Stomach (tissue), 4 donors: ENCODE data around the gene PFKP.

Source experiments
- POLR2AphosphoS5 ChIP-seq, 3 donors: sonication (generic); formaldehyde crosslinking; IDR thresholded peaks; one replicate each; pipeline ENCODE4 v1.6.1; 2016; ENCODE audit warnings: antibody characterized with exemption in 3 of 3
- TF ChIP-seq, protein P1 (sequence below), 7 experiments: fragments of 450-650 bp in 4 of 7; fragments of 200-600 bp in 3 of 7; sonication (generic) in 3 of 7; IDR thresholded peaks; one replicate each; pipeline ENCODE4 v1.5.1; 2016 to 2019; ENCODE audit warnings: antibody characterized with exemption in 7 of 7, control low read depth in 2 of 7, mild to moderate bottlenecking in 1 of 7

DNA sequence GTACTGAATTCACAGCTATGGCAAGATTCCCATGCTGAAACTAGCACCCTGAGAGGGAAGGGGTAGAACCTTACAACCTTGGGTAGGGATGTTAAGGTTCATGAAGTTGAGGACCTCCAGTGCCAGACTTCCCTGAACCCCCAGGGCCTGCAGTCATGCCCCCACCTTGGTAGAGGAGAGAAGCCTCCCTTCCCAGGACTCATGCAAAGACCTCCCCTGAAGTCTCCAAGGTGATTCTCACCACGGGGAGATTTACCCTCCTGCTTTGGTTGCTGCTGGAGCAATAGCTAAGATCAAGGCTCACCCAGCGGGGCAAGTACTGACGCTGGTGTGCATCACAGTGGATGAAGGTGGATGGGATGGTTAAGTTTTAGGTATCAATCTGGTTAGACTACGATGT, 49.1 kb upstream of the PFKP start:
- TF ChIP-seq, protein P1, sequence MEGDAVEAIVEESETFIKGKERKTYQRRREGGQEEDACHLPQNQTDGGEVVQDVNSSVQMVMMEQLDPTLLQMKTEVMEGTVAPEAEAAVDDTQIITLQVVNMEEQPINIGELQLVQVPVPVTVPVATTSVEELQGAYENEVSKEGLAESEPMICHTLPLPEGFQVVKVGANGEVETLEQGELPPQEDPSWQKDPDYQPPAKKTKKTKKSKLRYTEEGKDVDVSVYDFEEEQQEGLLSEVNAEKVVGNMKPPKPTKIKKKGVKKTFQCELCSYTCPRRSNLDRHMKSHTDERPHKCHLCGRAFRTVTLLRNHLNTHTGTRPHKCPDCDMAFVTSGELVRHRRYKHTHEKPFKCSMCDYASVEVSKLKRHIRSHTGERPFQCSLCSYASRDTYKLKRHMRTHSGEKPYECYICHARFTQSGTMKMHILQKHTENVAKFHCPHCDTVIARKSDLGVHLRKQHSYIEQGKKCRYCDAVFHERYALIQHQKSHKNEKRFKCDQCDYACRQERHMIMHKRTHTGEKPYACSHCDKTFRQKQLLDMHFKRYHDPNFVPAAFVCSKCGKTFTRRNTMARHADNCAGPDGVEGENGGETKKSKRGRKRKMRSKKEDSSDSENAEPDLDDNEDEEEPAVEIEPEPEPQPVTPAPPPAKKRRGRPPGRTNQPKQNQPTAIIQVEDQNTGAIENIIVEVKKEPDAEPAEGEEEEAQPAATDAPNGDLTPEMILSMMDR (IDR thresholded peaks at IDR 0.05): no peak
- TF ChIP-seq POLR2AphosphoS5 (IDR thresholded peaks at IDR 0.05): no peak
